OCI-LY7 (cell line): ENCODE results near the gene TAS2R41. TPM values are rescaled to one million over a fixed set of nuclear protein-coding genes. Genes with fewer than 3 reads are reported as not detected.

ENCODE experiments used
- BruUV-seq: library from RNA; stranded (reverse); fragments of 400-500 nt; replicated peaks from 2 replicates; lab custom pipeline; 2021; lab: Mats Ljungman, UMichigan
- CTCF ChIA-PET: fragments of 300-600 bp; sonication (Branson Sonifier 250); formaldehyde crosslinking; loops from one replicate; lab custom pipeline; 2022; ENCODE audit warnings: antibody characterized with exemption; ENCODE audit not compliant: unreplicated experiment; lab: Charles Lee
- POLR2A ChIA-PET: fragments of 300-600 bp; sonication (Branson Sonifier 250); formaldehyde crosslinking; loops from one replicate; lab custom pipeline; 2022; ENCODE audit warnings: antibody characterized with exemption; lab: Charles Lee
- DNase-seq: peaks from one replicate; pipeline ENCODE4 v3.0.0-alpha.2; 2015; ENCODE audit warnings: low spot score
- H2AFZ ChIP-seq: fragments of 200-600 bp; sonication (generic), shearing (Covaris generic); 2 replicates; pipeline ENCODE4 v1.6.1; 2014; ENCODE audit warnings: mild to moderate bottlenecking, antibody characterized with exemption, low read length, moderate library complexity
- H3K27ac ChIP-seq: fragments of 200-600 bp; sonication (generic); 2 replicates; pipeline ENCODE4 v1.5.1; 2014; ENCODE audit warnings: mixed run types, low read depth, mild to moderate bottlenecking, moderate library complexity, low read length, inconsistent platforms; ENCODE audit not compliant: poor library complexity, severe bottlenecking
- H3K36me3 ChIP-seq: fragments of 200-600 bp; sonication (generic); 2 replicates; pipeline ENCODE4 v1.6.1; 2014; ENCODE audit warnings: mild to moderate bottlenecking, antibody characterized with exemption, low read length, moderate library complexity, mixed read lengths; ENCODE audit not compliant: insufficient read depth
- H3K4me1 ChIP-seq: fragments of 200-600 bp; sonication (generic); 2 replicates; pipeline ENCODE4 v1.5.1; 2014; ENCODE audit warnings: mild to moderate bottlenecking, low read length; ENCODE audit not compliant: insufficient read depth, poor library complexity, severe bottlenecking
- H3K4me2 ChIP-seq: fragments of 200-600 bp; sonication (generic); 2 replicates; pipeline ENCODE4 v1.6.1; 2014; ENCODE audit warnings: mild to moderate bottlenecking, low read length
- H3K4me3 ChIP-seq: fragments of 200-600 bp; sonication (generic); 2 replicates; pipeline ENCODE4 v1.5.1; 2014; ENCODE audit warnings: mild to moderate bottlenecking, low read depth, low read length; ENCODE audit not compliant: poor library complexity, severe bottlenecking
- H3K79me2 ChIP-seq: fragments of 200-600 bp; sonication (generic); 2 replicates; pipeline ENCODE4 v1.6.1; 2016; ENCODE audit warnings: low read depth, mild to moderate bottlenecking, low read length, moderate library complexity, mixed read lengths; ENCODE audit not compliant: insufficient read depth
- H3K9me2 ChIP-seq: fragments of 200-600 bp; sonication (generic); 2 replicates; pipeline ENCODE4 v1.6.1; 2016; ENCODE audit warnings: mild to moderate bottlenecking, low read length, mixed read lengths; ENCODE audit not compliant: insufficient read depth
- H3K9me3 ChIP-seq: fragments of 200-600 bp; sonication (generic); 2 replicates; pipeline ENCODE4 v1.6.1; 2014; ENCODE audit warnings: mild to moderate bottlenecking, mixed run types, low read length, mixed read lengths
- H4K20me1 ChIP-seq: fragments of 200-600 bp; sonication (generic); 2 replicates; pipeline ENCODE4 v1.6.1; 2014; ENCODE audit warnings: mild to moderate bottlenecking, antibody characterized with exemption, low read length, moderate library complexity, mixed read lengths; ENCODE audit not compliant: insufficient read depth
- EZH2phosphoT487 ChIP-seq: fragments of 200-600 bp; sonication (generic); IDR thresholded peaks from 2 replicates; pipeline ENCODE4 v1.6.1; 2018; ENCODE audit warnings: low read depth, borderline replicate concordance, mild to moderate bottlenecking, mixed run types, antibody characterized with exemption, low read length, moderate library complexity, mixed read lengths
- intact Hi-C: fragments of 100-400 bp; cut with micrococcal nuclease; formaldehyde crosslinking; loops from one replicate; pipeline ENCODE4 v1.10.0; 2022; ENCODE audit not compliant: unreplicated experiment
- total RNA-seq, 2 experiments: library from RNA; depleted of rRNA in 1 of 2; stranded (reverse); fragments of >200 nt in 1 of 2; shearing (Covaris generic) in 1 of 2; gene quantifications; 2 replicates each; pipeline ENCODE4 v1.2.3, GENCODE V29; 2014 to 2022
- TF ChIP-seq, protein P1 (sequence below): fragments of 200-600 bp; sonication (generic); conservative IDR thresholded peaks from 2 replicates; pipeline ENCODE4 v1.5.1; 2014; ENCODE audit warnings: mild to moderate bottlenecking, antibody characterized with exemption, low read length, moderate library complexity, mixed read lengths

Gene TAS2R41
- total RNA-seq, 2 experiments from 2014 or later: not detected

DNA sequence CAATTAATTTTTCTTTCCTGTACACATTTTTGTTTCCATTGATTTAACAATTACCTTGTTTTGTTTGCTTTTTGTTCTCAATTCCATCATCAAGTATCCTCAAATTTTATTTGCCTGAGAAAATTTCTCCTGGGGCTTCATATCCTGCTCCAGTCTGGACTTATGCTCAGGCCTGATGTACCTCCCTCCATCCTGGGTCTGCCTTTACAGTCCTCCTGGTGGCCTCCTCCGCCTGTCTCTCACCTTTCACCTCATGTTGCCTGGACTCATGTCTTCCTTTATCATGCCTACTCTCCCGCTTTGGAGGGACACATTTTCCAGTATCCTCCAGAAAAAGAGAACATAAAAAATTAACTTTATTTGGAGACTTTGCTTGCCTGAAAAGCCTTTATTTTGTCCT is 46.6 kb upstream of the TAS2R41 start:
- Histone ChIP-seq H3K4me1 (no peaks in the 10 kb centered on the region), H3K4me3 (no peak overlapping the region), H3K27ac (no peak overlapping the region), H3K79me2 (no peaks in the 10 kb centered on the region), H2AFZ (no peak overlapping the region), H3K9me3 (no peaks in the 10 kb centered on the region), H3K4me2 (no peak overlapping the region), H3K9me2 (no peaks in the 10 kb centered on the region), H3K36me3 (no peaks in the 10 kb centered on the region), H4K20me1 (no peaks in the 10 kb centered on the region)
- ChIA-PET CTCF (no interaction called here), POLR2A (interaction anchor here (0.9 to 1.0 kb wide), 2 partner anchors 11 to 41 kb away, joined by 3 read pairs; no protein-coding TSS in a partner anchor)
- intact Hi-C loops: no loop called here
- BruUV-seq: no TSS peak
- DNase-seq: no peak
- TF ChIP-seq EZH2phosphoT487: no peak
- TF ChIP-seq, protein P1, sequence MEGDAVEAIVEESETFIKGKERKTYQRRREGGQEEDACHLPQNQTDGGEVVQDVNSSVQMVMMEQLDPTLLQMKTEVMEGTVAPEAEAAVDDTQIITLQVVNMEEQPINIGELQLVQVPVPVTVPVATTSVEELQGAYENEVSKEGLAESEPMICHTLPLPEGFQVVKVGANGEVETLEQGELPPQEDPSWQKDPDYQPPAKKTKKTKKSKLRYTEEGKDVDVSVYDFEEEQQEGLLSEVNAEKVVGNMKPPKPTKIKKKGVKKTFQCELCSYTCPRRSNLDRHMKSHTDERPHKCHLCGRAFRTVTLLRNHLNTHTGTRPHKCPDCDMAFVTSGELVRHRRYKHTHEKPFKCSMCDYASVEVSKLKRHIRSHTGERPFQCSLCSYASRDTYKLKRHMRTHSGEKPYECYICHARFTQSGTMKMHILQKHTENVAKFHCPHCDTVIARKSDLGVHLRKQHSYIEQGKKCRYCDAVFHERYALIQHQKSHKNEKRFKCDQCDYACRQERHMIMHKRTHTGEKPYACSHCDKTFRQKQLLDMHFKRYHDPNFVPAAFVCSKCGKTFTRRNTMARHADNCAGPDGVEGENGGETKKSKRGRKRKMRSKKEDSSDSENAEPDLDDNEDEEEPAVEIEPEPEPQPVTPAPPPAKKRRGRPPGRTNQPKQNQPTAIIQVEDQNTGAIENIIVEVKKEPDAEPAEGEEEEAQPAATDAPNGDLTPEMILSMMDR: no peak

DNA sequence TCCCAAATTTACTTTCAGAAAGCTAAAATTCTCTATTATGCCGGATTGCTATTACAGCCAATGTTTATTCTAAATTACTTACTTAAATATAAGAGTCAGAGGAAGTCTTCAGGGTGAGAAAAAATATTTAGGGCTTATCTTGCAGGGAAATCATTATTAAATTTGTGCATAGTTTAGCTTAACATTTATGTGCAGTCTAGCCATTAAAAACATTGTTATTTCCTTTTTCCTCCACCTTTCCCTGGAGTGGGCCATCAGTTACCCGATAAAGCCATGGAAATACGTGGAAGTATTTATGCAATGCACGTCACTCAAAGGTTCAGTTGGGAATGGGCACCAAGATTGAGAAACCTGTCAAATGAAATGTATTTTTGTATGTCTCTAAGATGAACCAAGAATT is 43.9 kb upstream of the TAS2R41 start:
- no peaks in the 10 kb centered on the region for H3K36me3 ChIP-seq
- H4K20me1 ChIP-seq: no peaks in the 10 kb centered on the region
- POLR2A ChIA-PET: interaction anchor here (1.4 kb wide), 1 partner anchor 16 kb away, joined by 3 read pairs; no protein-coding TSS in a partner anchor
- H3K9me3 ChIP-seq: no peaks in the 10 kb centered on the region
- H3K4me3 ChIP-seq: no peak overlapping the region
- H3K4me2 ChIP-seq: no peak overlapping the region
- no TSS peak for BruUV-seq
- no peak for TF ChIP-seq EZH2phosphoT487
- TF ChIP-seq, protein P1: no peak
- no peak overlapping the region for H3K27ac ChIP-seq
- no peaks in the 10 kb centered on the region for H3K4me1 ChIP-seq
- no peak for DNase-seq
- H3K79me2 ChIP-seq: no peaks in the 10 kb centered on the region
- H3K9me2 ChIP-seq: no peaks in the 10 kb centered on the region
- no peak overlapping the region for H2AFZ ChIP-seq
- CTCF ChIA-PET: no interaction called here
- intact Hi-C loops: no loop called here

DNA sequence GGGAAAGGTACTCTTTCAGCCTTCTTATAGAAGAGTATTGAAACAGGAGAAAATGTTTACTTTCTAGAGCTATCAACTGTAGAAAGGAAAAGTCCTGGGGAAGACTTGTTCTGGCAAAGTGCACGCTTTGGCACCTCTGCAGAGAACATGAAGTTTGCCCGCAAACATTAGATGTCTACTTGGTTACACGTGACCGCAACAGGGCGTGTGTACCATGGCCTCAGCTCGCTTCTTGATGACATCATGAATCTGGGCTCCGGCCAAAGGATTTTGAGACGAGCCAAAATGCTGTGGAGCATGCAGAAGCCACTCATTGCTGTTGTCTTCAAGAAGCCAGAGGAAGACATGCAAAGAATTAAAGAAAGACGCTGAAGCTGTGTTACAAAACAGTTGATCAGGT is 43.0 kb upstream of the TAS2R41 start:
- no peaks in the 10 kb centered on the region for H3K4me1 ChIP-seq
- no peak overlapping the region for H3K4me3 ChIP-seq
- no TSS peak for BruUV-seq
- no peak for DNase-seq
- H3K36me3 ChIP-seq: no peaks in the 10 kb centered on the region
- no peak overlapping the region for H3K4me2 ChIP-seq
- H3K27ac ChIP-seq: no peak overlapping the region
- POLR2A ChIA-PET: interaction anchor here (0.6 to 1.4 kb wide), 3 partner anchors 15 to 1123 kb away, joined by 3 to 6 read pairs (median 4); no protein-coding TSS in a partner anchor
- H3K9me2 ChIP-seq: no peaks in the 10 kb centered on the region
- no peaks in the 10 kb centered on the region for H4K20me1 ChIP-seq
- no peaks in the 10 kb centered on the region for H3K9me3 ChIP-seq
- CTCF ChIA-PET: no interaction called here
- no peak overlapping the region for H2AFZ ChIP-seq
- intact Hi-C loops: no loop called here
- no peaks in the 10 kb centered on the region for H3K79me2 ChIP-seq
- TF ChIP-seq, protein P1: no peak
- TF ChIP-seq EZH2phosphoT487: no peak
